HG03108 (cell line): ENCODE data around the gene SMPX.

Experiments used
- ATAC-seq: cut with Tn5 transposase; IDR thresholded peaks from one replicate; pipeline ENCODE4 v1.9.1; 2021; ENCODE audit warnings: moderate library complexity; ENCODE audit not compliant: unreplicated experiment

Gene SMPX

GRCh38 chrX:21744721-21745120 lies 13.2 kb downstream of the SMPX start:
- ATAC-seq, result no peak

DNA sequence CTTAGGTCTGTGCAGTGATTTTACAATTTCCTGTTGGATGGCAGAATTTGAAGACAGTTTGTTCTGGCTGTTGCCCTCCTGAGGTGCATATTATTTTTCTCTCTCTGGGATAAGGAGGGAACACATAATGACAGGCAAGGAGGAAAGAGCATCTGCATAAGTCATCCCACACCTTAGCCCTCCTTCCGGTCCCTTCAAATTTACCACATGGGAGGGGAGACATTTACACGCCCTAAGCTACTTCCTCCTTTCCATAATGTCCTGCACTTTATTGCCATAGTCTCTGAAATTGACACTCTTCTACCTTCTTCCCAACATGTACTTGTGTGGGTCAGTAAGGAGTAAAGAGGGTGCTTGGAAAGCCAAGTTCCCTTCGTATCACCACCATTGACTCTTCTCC lies 13.9 kb downstream of the SMPX start:
- no peak for ATAC-seq

DNA sequence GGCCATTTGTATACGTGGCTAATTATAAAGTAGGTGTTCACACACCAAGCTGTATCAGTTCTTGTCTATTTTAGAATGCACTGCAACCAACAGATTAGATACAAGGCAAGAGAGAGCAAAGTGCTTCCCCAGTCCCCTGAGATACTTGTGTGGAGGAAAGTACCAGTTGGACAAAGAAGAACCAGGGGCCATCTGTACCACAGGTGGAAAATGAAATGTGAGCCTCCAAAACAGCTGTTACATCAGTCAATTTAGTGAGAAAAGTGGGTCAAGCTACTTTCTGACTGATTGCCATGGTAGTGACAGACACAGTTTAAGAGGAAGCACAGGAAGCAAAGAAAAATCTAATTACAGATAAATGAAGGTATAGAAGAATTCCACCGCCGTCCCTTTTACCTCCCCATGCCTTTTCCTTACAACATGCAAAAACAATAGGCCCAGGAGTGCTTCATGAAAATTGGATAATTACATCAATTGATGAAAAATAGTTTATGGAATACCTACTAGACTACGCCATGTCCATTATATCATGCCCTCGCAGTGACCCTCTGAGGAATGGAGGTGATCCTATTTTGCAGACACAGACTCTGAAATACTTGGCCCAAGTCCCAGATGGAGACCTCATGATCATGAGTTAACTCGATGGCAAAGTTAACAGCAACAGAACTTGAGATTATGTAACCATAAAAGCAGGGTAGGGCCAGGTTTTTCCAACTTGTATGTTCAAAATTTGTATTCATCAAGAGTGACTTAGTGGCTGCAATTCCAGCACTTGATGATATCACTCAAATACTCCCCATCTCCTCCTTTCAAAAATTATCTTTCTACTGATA lies 15.8 kb downstream of the SMPX start:
- no peak for ATAC-seq

DNA sequence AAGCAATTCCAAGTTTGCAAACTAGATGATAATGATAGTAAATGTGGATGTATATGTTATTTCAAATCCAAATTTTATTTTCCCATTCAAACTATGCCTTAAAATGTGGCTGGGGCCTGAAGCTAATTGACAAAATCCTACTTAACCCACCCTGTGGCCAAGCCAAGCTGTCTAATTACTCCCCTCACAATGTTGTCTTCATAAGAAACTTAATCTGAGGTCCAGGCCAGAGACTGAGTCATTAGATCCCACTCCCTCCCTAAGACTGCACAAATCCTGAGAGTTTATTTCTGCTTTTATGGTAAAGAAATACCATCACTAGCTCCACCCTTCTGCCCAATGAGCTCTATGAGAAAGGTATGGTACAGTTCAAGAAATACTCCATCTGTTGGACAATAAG lies 16.6 kb downstream of the SMPX start:
- ATAC-seq, result no peak

DNA sequence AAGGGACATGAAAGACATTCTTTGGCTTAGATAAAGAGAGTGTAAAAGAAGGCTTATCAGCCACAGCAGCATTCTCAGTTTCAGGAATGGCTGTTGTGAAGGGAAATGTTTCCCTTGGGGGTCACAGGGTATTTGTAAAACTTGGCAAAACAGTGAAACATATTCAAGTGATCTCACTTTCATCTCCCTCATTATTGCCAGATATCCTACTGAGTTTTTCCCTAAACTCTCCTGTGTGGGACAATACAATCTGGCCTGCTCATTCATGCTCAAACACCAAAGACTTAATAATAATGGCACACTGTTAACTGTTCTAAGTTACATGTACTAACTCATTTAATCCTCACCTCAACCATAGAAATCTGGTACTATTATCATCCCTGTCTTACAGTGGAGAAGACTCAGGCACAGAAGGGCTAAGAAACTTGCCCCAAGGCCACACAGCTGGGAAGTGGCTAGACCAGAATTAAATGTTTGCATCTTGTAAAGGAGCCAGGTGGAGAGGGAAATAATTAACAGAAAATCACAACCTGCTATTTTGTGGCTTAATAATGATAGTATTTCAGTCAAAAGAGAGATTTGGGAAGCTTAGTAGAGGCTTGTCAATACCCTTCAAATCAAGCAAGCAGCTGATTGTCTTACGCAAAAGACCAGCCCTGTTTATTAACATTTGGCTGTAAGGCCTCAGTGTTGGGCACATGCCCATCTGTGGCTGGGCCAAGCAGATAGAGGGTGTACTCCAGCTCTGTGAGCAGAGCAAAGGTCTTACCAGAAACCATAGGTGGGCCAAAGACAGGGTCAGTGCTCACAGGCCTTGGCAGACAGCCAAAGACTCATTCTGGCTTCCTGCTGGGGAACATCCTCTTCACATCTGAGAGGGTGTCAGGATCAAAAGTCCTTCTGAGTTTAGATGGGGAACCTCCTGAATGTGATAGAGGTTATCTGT lies 17.3 kb downstream of the SMPX start:
- no peak for ATAC-seq

DNA sequence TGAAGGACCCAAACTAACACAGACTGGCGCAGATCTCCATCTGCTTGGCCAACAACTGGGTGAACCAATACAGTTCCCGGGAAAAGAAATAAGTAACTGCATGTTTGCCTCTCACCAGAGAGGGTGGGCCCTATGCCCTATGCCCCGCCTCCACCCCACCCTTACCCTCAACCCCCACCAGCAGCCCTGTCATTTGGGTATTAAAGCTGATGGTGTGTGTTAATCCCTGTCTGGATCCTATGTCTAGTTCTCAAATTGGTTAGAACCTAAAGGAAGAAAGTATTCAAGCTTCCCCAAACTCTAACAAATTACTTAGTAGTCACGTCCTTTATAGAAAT lies 19.0 kb downstream of the SMPX start:
- no peak for ATAC-seq

GRCh38 chrX:21738210-21738949 lies 19.5 kb downstream of the SMPX start:
- ATAC-seq, result no peak

- no peak for ATAC-seq
These were observed 22.2 kb downstream of the SMPX start for GRCh38 chrX:21735768-21736127.

DNA sequence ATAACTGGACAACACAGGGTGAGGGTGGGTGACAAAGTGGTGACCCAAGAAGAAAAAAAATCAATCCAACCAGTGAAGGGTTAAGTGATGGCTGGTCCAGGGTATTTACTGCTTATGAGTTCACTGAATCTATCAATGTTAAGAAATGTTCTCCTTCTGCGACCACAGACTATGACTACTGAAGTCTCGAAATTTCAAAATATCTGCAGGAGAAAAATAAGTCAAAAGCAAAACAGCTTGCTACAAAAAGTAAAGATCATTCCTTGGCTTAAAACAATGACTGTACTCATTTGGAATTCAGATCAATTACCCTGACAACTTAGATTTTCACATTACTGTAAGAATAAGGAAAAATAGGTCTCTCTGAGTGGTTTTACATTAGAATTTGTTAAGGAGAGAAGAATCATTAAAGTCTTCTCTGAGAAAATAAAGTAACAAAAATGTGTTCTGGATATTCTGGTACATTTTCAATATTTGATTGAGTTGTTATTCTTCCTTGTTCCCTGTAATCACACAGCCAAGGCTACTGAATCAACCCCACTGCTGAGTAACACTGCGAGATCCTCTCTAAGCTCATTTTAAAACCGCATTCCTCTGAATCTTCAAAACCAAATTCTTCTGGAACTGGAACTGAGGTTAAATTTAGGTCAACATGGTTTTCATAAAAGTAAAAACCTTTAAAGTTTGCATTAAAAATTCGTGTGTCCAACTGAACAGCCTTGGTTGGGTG lies 22.7 kb downstream of the SMPX start:
- ATAC-seq, result no peak

- ATAC-seq, result no peak
These were observed 23.7 kb downstream of the SMPX start for GRCh38 chrX:21734175-21734574.

GRCh38 chrX:21733705-21734104 lies 24.2 kb downstream of the SMPX start:
- ATAC-seq, result no peak

DNA sequence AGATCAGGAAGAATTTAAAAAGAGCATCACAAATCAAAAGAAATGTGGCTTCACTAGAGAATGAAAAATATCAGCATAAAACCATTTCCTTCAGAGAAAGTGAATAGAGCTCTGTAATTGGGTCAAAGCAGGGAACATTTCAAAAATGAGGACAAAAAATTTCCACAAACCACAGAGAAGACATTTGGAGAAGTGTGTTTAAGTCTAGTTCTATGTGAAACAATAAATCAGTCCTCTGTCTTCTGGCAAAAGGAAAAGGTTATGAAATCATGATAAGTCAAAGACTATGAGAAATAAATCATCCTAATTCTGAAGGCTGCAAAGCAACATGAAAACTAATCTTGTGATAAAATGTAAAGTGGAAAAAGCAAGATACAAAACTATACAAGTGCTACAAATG lies 27.9 kb downstream of the SMPX start:
- no peak for ATAC-seq

DNA sequence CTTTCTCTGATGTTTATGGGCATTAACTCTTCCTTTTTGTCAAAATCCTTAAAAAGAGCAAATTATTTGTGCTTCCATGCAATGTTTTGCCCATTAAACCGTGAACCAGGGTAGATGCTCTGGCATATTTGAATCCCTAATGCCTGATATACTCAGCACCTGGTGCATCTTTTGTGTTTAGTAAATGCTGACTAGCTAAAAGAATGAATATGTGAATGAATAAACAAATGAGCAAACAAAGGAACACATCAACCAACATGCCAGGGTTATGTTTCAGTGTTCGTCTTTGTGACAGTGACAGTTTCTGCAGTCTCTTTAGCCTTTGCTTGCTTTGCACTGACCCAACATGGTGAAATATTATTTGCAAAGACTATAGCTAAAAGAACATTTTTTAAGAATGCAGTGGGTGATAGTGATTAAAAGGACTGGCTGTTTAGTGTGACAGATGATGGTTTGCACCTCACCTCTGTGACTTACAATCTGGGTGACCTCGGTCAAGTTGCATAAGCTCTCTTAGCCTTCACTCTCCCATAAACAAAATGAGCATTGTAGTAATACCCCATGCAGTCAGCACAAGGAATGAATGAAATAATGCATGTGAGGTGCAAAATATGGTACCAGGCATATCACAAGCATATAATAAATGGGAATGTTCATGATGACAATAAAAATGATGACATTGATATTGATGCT lies 29.5 kb downstream of the SMPX start:
- no peak for ATAC-seq

DNA sequence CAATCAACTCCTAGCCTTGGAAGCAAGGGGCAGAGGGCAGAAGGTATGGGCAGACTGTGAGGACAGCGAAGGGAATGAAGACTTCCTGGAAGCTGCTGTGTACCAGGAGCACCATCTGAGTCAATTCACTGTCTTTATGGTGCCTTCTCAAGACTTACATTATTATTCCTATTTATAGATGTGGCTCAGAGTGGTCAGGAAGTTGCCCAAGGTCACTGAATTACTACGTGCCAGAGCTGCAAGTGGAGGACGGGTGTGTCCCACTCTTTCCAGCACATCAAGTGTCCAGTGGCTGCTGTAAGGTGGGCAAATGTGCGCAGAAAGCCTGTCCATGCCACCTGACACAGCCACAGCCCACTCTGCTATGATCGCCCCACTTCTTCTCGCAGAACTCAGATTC lies 32.0 kb downstream of the SMPX start:
- no peak for ATAC-seq

DNA sequence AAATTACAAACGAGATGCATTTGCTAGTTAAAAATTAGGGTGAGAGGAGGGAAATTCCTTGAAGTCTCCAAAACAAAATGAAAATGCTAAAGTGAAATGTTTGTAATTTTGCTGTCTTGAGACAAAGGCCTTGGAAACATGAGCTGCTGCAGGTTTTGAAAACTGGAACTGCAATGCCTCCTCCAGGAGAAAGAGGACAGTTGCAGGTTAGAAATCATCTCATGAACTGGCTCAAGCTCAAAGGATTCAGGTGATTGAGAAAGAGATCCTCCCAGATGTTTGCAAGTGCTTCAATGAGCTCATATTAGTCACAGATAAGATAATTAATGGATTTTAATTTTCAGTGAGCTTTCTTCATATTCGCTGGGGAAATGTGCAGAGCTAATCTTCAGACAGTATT lies 32.4 kb downstream of the SMPX start:
- ATAC-seq, result no peak

GRCh38 chrX:21723814-21724213 lies 34.1 kb downstream of the SMPX start:
- no peak for ATAC-seq

DNA sequence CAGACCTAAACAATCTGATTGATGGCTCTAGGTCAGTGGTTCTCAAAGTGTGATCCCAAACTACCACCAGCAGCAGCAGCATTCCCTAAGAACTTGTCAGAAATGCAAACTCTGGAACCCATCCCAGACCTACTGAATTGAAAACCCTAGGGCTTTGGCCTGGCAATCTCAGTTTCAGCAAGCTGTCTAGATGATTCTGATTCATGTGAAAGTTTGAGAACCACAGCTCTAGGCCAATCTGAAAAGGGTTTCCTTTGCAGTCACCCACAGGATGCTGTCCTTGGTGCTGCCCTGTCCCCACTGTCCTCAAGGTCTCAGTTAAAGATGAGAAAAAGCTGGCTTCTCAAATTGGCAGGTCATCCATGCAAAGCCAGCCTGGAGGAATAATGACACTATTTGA lies 34.8 kb downstream of the SMPX start:
- no peak for ATAC-seq

DNA sequence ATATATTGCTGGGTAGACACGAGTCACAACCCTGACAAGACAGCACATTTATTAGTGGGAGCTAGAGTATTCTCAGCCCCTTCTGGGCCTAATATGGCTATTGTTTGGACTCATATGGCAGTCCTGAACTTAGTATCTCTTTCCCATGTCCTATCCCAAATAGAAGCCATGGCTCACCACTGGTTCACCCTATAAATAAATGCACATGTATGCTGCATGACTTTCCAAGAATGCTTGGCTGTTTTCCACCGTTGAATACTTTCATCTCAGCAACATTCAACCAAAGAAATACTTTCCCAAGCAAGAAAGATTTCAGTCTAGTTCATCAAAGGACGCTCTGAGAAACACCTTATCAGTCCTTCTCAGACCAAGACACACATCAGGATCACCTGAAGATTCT lies 36.7 kb downstream of the SMPX start:
- no peak for ATAC-seq

DNA sequence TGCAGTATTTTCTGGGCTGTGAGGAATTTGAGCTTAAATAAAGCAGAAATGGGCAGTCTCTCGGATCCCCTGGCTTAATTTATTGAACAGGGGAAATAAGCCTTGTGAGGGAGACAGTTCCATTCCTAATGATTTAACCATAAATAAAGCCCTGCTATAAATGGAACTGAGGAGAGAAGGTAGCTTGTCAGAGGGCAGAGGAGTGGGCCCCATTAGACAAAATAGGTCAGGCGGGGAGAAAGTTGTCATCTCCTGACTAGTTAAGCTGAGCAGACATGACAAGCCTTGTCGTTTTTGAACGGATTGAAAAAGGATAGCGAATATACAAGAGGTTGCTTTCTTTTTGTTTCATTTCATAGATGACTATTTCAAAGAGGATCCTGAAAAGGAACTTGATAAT lies 39.3 kb downstream of the SMPX start:
- no peak for ATAC-seq

DNA sequence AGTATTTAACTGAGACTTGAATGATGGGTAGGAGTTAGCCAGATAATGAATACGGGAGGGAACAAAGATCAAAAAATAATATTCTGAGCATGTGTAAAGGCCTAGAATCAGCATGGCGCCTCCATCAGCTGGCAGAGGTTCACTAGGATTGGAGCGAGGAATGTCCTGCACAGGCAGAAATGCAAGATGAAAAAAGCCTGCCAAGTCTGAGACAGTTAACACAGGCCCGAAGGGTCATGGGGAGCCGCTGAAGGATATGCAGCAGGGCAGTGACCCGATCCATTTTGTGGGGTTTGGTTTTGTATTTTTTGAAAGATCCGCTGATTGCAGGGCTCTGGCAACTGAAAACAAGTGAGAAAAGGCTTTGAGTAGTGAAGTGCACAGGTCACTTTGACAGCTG lies 40.1 kb downstream of the SMPX start:
- ATAC-seq, result no peak
